GM19035 (cell line): ENCODE results near the gene TRPV6.

Experiments
- ATAC-seq: cut with Tn5 transposase; IDR thresholded peaks from one replicate; pipeline ENCODE4 v1.9.1; 2021; ENCODE audit not compliant: unreplicated experiment

The TRPV6 gene

DNA sequence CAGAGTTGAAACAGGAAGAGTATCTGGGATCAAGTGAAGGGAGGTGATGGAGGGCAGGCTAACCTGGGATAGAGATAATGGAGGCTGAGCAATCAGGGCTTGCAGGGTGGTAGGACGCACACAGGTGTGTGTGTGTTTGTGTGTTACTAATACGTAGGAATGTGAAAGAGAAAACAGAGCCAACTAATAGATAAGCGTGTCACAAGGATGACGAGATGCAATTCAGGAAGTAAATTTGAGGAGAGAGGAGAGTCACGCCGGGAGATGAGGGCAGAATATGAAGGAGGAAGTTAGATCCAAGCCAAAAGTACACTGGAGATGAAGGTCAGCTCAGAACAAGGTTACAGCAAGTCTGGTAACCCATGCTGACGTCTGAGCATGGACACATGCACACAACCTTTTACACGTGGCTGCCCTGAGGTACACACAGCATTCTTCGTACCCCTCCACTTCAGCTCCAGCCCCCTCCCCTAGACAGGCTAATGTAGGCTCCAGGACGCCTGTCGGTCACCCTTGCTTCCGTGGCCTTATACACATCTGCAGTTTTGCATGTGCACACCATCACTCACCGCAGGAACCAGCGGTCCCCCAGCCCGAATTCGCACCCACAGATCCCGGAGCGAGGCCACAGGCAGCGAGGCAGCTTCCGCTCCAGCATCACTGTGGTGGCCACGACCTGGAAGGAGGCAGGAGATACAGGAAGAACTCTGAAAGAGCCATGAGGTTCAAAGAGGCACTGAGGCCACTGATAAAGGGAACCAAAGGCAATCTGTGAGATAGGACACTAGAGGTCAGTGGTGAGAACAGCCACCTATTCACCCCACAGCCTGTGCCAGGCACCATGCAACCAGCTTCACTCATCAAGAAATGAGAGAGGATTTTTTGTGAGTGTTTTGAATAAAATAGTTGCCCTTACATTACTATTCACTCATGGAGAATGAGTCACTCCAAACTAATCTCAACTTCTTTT, 23.7 kb upstream of the TRPV6 start:
- no peak for ATAC-seq

DNA sequence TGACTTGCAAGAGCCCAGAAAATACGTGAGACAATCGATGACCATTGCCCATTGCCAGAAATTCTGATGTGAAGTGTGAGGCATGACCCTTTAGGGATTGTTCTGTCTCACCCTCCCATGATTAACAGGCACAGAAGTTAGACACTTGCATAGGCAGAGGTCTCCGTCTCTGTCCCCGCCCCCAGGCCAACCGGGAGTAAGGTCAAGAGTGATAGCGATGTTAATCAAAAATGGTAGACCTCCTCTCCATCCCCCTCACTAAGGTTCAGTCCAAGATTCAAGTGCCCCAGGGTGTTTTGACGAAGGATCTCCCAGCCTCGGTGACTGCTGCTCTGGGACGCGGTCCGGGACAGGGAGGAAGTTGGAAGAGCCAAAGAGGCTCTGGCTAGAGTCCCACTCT, 22.7 kb upstream of the TRPV6 start:
- ATAC-seq = no peak

GRCh38 chr7:142906643-142907042, 21.1 kb upstream of the TRPV6 start:
- ATAC-seq = no peak

GRCh38 chr7:142905759-142906158, 20.2 kb upstream of the TRPV6 start:
- no peak for ATAC-seq

- no peak for ATAC-seq
Measured at GRCh38 chr7:142904128-142904527, 18.6 kb upstream of the TRPV6 start.

- no peak for ATAC-seq
Measured at GRCh38 chr7:142901426-142902259, 16.1 kb upstream of the TRPV6 start.

DNA sequence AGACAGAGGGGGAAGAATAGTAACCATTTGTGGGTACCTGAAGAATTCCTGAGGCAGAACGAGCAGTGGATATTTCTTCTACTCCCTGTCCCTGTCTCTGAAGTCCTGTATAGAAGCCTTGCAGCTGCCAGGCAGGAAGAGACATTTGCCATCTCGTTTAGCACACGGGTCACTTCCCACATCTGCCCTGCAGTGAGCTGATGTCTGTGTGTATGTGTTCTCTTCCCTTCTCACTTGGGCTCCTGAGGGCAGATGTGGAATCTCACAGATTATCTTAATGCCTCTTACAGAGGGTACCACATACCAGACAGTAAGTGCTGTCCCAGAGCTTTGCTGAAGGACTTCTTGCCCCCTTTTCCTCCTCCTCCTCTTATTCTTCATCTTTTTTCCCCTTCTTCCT, 14.1 kb upstream of the TRPV6 start:
- ATAC-seq = no peak

DNA sequence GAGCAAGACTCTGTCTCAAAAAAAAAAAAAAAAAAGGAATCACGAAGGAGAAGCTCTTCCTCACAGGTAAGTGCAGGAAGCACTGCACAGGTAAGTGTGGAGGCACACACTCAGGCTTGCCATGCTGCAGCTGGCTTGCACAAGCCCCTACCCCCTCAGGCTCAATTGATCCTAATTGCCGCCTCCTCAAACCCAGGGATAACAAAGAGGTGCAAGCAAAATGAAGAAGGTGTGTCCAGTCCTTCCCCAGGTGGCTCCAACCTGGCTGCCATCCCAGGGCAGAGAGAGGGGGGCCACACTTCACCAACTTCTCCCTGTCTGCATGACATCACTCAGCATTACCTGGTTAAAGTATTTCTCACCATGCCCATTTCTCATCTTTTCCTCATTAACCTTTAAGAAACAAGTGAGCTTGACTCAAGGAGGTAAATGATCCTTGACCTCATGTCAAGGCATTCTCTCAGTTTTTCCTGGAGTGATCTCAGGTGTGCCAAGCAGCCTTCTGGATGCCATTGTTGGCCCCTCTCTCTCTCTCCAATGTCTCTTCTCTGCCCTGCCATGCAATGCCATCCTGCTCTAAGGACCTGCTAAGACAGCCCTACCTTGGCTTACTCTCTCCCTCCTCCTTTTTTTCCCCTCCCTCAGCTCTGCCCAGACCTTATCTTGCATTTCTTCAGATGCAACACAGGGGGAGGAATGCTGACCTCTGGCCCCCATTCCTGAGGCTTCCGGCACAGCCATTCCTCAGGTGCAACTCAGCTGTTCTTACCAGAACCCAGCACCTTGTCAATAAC, 13.0 kb upstream of the TRPV6 start:
- no peak for ATAC-seq

- ATAC-seq = no peak
Measured at GRCh38 chr7:142897691-142898090, 12.1 kb upstream of the TRPV6 start.

DNA sequence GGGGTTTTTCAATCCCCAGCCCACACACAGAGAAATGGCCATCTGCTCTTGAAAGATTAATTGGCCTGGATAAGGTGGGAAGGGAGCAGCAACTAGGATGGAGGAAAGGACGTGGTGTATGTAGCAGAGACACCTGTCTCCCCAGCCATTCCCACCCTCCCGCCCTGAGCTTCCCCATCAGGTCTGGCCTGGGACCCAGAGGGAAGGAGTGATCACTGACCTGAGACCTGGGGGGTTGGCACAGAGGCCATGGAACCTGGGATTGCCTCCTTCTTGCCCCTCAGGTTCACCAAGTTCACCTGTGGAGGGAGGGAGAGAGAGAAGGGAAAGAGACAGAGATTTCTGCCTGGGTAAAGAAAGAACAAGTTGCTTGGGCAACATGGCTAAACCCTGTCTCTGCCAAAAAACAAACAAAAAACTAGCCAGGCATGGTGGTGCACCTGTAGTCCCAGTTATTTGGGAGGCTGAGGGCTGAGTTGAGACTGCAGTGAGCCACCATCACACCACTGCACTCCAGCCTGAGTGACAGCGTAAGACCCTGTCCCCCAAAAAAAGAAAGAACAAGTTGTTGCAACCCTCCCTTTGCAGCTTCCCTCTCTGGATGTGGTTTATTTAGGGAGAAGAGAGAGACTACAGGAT, 11.3 kb upstream of the TRPV6 start:
- ATAC-seq = no peak

DNA sequence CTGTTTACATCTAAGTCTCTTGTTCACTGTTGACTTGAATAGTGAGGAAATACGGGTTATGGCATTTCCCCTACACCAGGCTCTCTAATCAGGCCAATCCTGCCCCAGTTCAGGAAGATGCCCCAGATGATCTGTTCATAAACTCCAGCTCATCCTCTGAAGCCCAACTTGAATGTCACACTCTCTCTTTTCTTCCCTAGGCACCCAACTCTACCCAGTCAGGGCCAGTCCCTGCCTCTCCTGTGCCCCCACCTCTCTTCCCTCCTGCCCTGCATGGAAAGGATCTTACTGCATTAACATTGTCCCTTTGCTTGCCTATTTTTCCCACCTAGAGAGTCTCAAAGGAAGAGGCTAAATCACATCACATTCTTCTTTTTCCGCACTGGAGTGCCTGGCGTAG, 10.6 kb upstream of the TRPV6 start:
- no peak for ATAC-seq

- no peak for ATAC-seq
Measured at GRCh38 chr7:142894985-142895593, 9.5 kb upstream of the TRPV6 start.

DNA sequence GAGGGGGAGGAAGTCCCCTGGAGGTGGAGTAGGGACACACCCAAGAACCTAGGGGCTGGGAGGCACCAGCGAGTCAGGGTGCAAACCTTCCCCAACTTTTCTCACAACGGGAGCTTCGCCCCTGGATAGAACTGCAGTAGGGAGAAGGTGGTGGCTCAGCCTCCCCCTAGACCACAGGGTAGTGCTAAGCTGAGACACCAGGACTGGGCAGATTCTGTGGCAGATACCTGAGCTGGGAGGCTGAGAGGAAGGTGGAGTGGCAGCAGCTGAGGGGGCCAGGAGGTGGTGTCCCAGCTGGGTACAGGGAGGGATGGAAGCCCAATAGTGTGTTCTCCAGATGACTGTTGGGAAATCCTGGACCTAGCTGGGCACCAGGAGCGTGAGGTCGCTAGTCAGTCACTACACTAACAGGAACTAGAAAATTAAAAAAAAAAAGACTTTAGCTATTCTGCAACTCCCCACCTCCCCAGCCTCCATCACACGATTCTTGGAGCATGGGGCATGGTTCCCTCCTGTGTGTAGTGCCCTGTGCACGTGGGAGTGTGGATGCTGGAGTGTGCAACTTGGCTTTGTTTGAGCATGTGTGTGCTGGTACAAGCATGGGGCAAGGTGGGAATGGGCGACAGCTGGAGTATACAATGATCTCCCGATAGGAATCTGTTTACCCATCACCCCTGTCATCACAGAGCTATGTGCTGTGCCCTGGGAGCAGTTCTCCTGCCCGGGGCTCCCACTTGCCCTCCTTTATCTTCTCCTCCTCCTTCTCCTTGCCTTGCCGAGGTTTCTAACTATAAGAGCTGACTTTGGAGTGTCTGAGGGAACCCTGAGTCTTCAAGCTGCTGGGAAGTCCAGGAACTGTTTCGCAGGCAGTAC, 8.8 kb upstream of the TRPV6 start:
- no peak for ATAC-seq

GRCh38 chr7:142892951-142893350, 7.4 kb upstream of the TRPV6 start:
- no peak for ATAC-seq

- ATAC-seq = no peak
Measured at GRCh38 chr7:142891490-142892082, 6.0 kb upstream of the TRPV6 start.

DNA sequence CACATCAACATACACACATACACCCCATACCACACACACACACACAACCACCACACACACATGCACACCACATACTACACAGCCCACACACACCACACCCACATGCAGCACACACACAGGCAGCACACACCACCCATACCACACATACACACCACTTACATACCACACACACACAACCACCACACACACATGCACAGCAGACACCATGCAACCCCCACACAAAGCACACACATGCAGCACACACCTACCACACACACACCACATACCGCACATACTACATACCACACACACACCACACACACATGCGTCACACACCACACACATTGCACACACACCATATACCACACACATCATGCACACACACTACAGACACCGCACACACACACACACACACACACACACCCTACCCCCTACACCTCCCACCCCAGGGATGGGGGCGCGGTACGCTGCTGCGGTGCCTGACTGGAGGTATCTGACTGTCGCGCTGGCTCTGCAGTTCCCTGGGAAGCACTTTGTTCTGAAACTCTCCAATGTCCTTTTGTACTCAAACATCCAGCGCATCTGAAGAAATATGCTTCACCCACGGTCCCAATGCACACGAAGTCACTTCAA, 5.4 kb upstream of the TRPV6 start:
- no peak for ATAC-seq

GRCh38 chr7:142889816-142890215, 4.3 kb upstream of the TRPV6 start:
- no peak for ATAC-seq

GRCh38 chr7:142887282-142888015, 1.9 kb upstream of the TRPV6 start:
- no peak for ATAC-seq
